ENCODE measurements around the gene OR9K2. TPM values are rescaled to one million over a fixed set of nuclear protein-coding genes. Genes with fewer than 3 reads are reported as not detected.
"Not testable (repeated sequence)": the region's sequence is repeated elsewhere in the genome, so short reads cannot be mapped to it uniquely, and the experiment has no call there.

OR9K2 gene, protein sequence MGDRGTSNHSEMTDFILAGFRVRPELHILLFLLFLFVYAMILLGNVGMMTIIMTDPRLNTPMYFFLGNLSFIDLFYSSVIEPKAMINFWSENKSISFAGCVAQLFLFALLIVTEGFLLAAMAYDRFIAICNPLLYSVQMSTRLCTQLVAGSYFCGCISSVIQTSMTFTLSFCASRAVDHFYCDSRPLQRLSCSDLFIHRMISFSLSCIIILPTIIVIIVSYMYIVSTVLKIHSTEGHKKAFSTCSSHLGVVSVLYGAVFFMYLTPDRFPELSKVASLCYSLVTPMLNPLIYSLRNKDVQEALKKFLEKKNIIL
- total RNA-seq, result not detected

DNA sequence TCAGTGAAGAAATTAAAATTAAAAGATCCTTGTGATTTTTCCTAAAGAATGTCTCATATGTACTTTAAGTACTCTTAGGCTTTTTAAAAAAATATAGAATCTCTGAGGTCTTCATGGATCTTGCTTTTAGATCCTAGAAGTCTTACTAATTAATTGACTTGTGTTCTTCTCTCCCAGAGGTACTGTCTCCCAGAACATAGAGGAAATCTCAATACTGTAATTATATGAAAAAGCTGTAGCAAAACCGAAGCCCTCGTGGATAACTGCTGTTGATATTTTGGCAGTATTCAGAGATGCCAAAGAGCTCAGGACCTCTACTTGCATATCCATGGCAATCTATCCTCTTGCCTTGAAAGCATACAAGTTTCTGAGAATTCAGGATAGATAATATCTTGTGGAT is at the start of gene OR9K2:
Gene OR9K2 (plus strand): TSS at position 301 of the 400 bp plus-strand sequence. CDS start 3,429 bp downstream, outside the sequence.
- DNase-seq (ENCODE audit: low spot score), result no peak

DNA sequence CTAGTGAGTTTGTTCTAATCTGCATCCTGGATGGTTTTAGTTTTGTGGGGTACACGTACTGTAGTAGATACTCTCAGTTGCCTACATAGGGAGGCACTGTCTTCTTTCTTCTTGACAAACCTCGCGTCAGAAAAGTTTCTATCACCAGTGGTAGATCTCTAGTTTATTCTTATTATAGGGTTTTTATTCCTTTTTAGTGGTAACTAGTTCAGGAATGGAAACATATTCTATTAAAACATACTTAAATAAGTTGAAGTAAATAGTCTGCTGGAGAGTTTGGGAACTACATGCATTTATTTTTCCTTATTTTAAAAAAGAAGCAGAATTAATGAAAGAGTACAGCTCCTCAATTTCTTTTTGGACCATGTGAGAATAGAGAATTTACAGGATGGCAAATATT is 33.6 kb upstream of the OR9K2 start:
- DNase-seq (ENCODE audit: low spot score), result no peak

DNA sequence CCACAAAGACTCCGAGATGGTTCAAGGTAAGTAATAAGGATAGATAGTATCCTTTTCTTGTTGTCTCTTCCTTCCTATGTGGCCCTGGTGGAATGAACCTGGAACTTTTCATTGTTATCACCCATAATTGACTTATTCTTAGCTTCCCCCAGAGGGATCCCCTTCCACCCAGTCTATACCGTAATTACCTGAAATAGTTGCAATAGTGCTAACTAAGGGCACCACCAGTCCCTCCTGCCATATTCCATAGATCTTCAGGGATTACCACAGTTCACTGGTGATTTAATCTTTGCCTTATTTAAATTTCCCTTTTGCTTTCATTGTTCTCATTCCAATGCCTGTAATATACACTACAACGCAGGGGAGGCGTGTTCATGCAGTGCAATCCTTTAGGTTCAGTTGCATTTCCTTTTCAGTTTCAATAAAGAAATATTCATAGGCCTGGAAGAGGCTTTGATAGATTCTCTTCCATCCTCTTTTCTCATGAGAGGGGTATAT is 13.8 kb upstream of the OR9K2 start:
- DNase-seq (ENCODE audit: low spot score), result no peak

DNA sequence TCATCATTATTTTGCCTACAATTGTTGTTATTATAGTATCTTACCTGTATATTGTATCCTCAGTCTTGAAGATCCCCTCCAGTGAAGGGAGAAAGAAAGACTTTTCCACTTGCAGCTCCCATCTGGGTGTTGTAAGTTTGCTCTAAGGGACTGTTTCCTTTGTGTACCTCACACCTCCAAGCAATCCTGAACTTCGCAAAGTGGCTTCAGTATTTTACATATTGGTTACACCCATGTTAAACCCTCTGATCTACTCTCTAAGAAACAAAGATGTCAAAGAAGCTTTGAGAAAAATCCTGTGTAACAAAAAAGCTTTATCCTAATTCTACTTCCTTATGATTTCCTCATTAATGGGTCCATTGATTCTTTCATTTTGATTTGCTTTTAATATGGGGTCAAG is 10.1 kb upstream of the OR9K2 start:
- DNase-seq (ENCODE audit: low spot score), result no peak

DNA sequence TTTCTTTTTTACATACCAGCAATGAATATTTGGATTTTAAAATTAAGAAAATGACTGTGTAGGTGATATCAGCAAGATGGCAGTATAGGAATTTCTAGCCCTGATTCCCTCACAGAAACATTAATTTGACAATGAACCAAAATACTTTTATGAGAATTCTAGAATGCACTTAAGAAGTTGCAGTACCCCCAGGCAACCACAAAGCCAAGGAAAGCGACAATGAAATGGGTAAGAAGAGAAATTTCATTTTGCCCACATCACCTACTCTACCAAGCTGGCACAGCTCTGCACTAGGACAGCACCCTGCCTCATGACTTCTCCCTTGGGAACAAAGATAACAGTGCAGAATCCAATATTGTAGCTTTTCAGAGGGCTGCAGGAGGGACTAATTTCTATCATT is 6.6 kb downstream of the OR9K2 start:
- no peak for DNase-seq (ENCODE audit: low spot score)

DNA sequence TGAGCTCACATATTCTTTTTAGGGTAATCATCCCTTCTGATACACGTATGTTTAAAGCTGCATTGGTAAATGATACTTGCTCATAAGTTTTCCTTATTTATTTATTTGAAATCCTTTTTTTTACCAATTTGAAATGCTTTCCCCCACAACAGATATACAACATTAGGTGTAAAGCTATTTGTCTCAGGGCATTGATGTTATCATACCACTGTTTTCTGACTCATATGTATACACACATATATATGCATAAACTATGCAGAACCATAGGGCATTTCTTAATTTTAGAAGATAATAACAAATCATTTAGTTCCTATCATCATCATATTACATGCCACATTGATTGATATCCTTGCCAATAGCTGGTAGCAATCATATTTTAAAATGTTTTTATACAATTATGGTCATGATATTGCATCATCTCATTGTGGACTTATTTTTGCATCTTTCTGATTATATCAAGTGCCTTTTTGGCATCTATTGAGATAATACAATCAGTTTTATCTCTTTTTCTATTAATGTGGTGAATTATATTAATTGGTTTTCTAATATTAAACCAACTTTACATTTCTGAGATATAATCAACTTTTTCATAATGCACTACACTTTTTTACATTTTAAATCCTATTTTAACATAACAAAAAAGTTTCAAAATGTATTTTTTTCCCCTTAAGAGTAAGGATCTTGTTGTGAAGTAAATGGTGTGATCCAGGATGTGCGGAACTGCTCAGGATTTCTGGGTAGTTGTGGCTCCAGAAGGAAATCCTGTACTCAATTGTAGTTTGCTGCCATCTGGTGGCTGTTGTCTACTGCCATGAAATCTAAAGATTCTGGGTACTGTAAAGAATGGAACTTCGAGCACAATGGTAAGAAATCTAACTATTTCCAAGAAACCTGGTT is 16.7 kb downstream of the OR9K2 start:
- no peak for DNase-seq (ENCODE audit: low spot score)

DNA sequence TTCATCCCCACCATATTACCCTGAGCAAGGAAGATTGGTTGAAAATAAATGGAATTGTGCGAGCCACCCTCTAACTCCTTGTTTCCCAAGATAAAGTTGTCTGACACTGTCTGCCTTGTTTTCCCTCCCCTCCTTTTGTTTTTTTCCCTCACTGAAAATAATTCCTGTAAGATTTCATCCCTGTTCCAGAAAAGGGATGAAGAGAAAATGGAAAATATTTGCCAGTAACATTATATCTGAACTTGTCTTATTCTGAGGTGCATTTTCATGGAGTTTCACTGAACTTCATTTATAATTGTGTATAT is 17.3 kb downstream of the OR9K2 start:
- no peak for DNase-seq (ENCODE audit: low spot score)

DNA sequence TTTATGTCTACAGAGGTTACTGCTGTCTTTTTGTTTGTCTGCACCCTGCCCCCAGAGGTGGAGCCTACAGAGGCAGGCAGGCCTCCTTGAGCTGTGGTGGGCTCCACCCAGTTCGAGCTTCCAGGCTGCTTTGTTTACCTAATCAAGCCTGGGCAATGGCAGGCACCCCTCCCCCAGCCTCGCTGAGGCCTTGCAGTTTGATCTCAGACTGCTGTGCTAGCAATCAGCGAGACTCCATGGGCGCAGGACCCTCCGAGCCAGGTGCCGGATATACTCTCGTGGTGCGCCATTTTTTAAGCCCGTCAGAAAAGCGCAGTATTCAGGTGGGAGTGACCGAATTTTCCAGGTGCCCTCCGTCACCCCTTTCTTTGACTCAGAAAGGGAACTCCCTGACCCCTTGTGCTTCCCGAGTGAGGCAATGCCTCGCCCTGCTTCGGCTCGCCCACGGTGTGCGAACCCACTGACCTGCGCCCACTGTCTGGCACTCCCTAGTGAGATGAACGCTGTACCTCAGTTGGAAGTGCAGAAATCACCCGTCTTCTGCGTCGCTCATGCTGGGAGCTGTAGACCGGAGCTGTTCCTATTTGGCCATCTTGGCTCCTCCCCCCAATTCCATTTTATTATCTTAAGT is 40.9 kb downstream of the OR9K2 start:
- not testable (repeated sequence) for DNase-seq (ENCODE audit: low spot score)

DNA sequence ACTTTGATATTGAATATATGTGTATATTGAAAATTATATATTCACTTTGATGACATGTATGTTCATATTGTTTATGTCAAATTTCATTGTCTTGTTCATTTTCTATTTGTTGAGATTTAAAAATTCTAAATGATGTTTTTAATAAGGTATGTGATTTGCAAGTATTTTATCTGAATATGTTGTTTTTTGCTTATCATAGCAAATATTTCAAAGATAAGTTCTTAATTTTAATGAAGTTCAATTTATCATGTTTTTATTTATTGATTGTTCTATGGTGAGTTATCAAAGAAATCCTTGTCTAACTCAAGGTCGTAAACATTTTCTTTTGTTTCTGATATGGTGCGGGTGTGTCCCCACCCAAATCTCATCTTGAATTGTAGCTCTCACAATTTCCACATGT is 45.2 kb downstream of the OR9K2 start:
- no peak for DNase-seq (ENCODE audit: low spot score)

DNA sequence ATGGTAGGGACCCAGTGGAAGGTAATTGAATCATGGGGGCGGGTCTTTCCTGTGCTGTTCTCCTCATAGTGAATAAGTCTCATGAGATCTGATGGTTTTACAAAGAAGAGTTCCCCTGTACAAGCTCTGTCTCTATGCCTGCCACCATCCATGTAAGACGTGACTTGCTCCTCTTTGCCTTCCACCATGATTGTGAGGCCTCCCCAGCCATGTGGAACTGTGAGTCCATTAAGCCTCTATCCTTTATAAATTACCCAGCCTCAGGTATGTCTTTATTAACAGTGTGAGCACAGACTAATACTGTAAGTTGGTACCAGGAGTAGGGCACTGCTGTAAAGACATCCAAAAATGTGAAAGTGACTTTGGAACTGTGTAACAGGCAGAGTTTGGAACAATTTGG is 45.6 kb downstream of the OR9K2 start:
- not testable (repeated sequence) for DNase-seq (ENCODE audit: low spot score)

DNA sequence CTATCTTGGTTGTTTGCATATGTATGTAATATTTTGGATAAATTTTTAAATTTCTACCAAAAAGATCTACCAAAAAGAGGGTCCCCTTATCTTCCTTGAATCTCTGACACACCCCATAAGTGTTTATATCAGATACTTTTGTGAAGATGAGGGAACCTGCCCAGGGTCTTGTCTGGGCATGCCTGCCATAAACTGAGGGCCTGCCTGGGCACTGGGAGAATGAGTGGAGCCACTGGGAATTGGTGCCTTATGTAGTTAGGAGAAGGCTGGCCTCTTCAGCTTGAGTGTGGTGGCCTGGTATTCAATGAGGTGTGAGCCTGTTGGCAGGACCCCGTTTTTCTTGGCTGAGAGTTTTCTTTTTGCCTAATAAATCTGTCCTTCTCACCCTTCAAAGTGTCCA is 46.5 kb downstream of the OR9K2 start:
- DNase-seq (ENCODE audit: low spot score), result no peak

DNA sequence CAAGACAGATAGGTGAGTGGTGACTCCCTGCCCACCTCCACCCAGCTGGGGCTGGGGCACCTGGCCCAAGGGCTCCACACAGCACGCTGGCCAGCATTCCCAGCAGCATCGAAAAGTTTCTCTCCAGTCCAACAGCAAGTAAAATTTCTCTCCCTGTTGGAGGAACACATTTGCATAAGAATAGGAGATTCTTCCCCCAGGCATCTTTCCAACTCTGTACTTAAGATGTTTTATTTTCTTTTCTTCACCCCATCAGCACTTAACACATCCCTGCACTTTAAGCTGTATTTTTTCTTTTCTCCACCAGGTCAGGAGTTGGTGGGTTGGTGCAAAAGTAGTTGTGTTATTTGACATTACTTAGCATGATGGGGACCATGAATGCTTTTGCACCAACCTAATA is 47.2 kb downstream of the OR9K2 start:
- DNase-seq (ENCODE audit: low spot score), result no peak

Other genes with a start within 250 kb of the OR9K2 start
- gene TESPA1, start 141.6 kb upstream of the OR9K2 start, total RNA-seq, result 1.3 TPM
- not detected for gene NEUROD4, start 106.4 kb upstream of the OR9K2 start, total RNA-seq
- not detected for gene OR10A7, start 94.6 kb downstream of the OR9K2 start, total RNA-seq
- gene OR6C74, start 118.2 kb downstream of the OR9K2 start, total RNA-seq, result not detected
- gene OR6C6, start 170.2 kb downstream of the OR9K2 start, total RNA-seq, result not detected
- gene OR6C1, start 187.9 kb downstream of the OR9K2 start, total RNA-seq, result not detected
- gene OR6C3, start 204.3 kb downstream of the OR9K2 start, total RNA-seq, result not detected
- gene OR6C75, start 236.6 kb downstream of the OR9K2 start, total RNA-seq, result not detected